SKM-1 treated with dmso at 0.1 percent for 144 hours (cell line): Measurements from ENCODE around the gene JAM3.

ENCODE experiments used
- DNase-seq: peaks from one replicate; lab custom pipeline; 2025; ENCODE audit not compliant: unreplicated experiment; lab: John Stamatoyannopoulos, UW

The JAM3 gene

DNA sequence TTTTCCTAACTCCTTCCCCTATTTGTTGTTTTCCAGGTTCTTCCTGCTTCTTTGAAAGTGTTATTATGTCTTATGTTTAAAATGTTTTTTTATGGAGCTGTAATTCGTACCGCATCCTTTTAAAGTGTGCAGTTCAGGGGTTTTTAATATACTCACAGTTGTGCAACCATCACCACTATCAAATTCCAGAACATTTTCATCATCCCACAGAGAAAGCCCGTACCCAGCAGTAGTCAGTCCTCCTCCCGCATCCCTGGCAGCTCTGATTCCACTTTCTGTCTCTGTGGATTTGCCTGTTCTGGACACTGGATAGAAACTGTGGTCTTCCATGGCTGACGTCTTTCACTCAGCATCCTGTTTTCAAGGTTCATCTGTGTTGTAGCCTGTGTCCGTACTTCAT lies 73.7 kb downstream of the JAM3 start:
- DNase-seq: no peak

DNA sequence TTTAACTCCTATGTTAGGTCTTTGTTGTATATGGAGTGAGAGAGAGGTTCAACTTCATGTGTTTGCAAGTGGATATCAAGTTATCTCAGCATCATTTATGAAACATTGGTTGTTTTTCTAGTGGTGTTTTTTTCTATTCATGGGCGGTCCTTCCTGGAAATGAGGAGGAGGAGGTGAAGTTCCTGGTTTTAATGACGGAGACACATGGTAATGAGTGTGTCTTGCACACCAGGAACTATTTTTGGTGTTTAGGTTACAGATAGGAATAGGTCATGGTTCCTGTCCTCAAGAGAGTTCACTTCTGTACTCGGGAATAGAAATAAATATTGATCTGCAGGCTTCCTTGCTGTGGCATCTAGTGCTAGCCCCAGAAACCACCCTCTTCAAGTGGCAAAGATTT lies 74.9 kb downstream of the JAM3 start:
- DNase-seq: no peak

DNA sequence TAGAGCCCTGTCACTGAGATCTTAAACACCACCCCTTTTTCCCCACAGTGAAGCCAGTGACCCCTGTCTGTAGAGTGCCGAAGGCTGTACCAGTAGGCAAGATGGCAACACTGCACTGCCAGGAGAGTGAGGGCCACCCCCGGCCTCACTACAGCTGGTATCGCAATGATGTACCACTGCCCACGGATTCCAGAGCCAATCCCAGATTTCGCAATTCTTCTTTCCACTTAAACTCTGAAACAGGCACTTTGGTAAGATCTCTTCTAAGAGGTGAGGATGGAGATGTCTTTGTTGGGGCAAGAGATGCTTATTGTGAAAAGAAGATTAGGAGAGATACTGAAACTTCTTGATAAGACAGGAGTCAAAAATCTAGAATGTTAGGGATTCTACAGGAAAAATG lies 75.9 kb downstream of the JAM3 start:
- no peak for DNase-seq

- no peak for DNase-seq
Observed at GRCh38 chr11:134145715-134146114, 76.8 kb downstream of the JAM3 start.

GRCh38 chr11:134146598-134146997 lies 77.7 kb downstream of the JAM3 start:
- DNase-seq: no peak

- DNase-seq: no peak
Observed at GRCh38 chr11:134149371-134149770, 80.5 kb downstream of the JAM3 start.

DNA sequence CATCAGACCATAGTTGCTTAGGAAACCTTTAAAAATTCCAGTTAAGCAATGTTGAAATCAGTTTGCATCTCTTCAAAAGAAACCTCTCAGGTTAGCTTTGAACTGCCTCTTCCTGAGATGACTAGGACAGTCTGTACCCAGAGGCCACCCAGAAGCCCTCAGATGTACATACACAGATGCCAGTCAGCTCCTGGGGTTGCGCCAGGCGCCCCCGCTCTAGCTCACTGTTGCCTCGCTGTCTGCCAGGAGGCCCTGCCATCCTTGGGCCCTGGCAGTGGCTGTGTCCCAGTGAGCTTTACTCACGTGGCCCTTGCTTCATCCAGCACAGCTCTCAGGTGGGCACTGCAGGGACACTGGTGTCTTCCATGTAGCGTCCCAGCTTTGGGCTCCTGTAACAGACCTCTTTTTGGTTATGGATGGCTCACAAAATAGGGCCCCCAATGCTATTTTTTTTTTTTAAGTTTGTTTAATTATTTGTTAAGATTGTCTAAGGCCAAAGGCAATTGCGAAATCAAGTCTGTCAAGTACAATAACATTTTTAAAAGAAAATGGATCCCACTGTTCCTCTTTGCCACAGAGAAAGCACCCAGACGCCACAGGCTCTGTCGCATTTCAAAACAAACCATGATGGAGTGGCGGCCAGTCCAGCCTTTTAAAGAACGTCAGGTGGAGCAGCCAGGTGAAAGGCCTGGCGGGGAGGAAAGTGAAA lies 81.5 kb downstream of the JAM3 start:
- no peak for DNase-seq

DNA sequence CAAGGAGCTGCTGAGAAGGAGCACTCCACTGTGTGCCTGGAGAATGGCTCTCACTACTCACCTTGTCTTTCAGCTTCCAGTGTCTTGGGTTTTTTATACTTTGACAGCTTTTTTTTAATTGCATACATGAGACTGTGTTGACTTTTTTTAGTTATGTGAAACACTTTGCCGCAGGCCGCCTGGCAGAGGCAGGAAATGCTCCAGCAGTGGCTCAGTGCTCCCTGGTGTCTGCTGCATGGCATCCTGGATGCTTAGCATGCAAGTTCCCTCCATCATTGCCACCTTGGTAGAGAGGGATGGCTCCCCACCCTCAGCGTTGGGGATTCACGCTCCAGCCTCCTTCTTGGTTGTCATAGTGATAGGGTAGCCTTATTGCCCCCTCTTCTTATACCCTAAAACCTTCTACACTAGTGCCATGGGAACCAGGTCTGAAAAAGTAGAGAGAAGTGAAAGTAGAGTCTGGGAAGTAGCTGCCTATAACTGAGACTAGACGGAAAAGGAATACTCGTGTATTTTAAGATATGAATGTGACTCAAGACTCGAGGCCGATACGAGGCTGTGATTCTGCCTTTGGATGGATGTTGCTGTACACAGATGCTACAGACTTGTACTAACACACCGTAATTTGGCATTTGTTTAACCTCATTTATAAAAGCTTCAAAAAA lies 82.3 kb downstream of the JAM3 start:
- DNase-seq: no peak

DNA sequence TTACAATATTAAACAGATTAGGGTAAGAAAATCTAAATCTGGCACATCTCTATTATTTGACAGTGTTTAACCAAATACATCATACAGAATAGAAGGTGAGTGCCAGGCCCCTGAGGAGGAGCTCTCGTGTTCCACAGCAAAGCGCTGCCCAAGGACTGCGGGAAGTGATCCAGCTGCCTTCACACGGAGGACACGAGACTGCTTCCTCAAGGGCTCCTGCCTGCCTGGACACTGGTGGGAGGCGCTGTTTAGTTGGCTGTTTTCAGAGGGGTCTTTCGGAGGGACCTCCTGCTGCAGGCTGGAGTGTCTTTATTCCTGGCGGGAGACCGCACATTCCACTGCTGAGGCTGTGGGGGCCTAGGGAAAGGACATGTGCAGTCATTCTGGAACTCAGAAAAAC lies 83.8 kb downstream of the JAM3 start:
- DNase-seq: no peak

GRCh38 chr11:134153147-134153905 lies 84.5 kb downstream of the JAM3 start:
- DNase-seq: no peak

DNA sequence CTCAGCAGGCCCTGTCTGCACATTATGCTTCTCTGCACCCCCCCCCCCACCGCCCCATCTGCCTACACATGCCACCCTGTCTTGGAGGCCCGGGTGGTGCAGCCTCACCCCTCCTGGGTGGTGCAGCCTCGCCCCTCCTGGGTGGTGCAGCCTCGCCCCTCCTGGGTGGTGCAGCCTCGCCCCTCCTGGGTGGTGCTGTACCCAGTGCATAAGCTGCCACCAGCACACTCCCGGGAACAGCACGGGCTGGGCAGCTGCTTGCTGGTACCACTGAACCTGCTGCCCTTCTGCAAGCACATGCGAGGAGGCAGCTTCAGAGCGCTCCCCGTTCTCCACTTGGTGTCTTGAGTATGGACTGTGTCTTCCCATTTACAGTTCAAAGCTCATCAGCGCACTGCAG lies 85.6 kb downstream of the JAM3 start:
- DNase-seq: no peak

DNA sequence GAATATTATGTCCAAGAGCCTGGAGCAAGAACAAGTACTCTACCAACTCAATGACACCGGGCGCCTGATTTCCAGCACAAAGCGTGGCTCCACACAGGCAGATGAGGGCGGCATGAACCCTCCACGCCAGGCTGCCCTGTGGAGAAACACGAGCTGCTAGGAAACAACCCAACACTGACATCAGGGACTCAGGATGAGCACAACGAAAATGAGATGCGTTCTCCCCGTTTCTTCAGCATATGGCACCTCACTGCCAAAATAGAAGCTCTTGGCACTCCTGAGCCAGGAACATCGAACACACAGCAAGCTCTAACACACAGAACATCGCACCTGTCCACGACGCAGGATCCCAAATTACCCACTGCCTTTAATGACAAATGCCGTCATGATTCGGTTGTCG lies 86.6 kb downstream of the JAM3 start:
- no peak for DNase-seq

GRCh38 chr11:134155946-134156865 lies 87.3 kb downstream of the JAM3 start:
- no peak for DNase-seq

DNA sequence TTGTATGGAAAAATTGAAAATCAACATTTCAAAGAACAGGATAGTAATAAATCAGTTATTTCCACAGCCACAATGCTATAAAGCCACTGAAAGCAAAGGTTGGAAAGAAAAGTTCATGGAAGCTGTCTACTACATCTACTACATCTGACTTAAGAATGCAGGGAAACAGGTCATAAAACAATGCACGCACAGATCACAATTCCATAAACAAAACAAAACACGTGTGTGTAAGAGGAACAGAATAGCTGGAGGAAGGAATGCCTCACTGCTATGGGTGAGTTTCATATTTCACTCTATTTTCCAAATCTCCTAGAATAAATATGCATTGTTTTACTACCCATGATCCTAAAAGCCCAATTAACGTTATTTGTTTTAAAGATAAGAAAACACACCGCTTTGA lies 88.6 kb downstream of the JAM3 start:
- no peak for DNase-seq

DNA sequence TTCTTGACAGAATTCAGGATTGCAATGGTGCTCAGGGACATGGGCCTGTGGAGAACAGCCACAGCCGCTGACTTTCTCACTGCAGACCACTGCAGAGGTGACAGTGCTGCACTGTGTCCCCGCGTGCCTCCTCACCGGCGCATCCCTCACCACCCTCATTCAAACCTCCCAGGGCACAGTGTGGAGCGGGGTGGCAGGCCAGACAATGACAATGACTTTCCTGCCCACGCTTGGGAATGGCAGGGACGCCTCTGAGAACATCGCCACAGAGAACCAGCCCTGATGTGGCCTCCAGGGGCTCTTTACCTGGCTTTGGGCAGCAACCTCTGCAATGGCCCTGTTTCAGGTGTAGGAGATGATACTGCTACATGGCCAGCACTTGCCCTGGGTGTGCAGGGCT lies 89.2 kb downstream of the JAM3 start:
- no peak for DNase-seq

DNA sequence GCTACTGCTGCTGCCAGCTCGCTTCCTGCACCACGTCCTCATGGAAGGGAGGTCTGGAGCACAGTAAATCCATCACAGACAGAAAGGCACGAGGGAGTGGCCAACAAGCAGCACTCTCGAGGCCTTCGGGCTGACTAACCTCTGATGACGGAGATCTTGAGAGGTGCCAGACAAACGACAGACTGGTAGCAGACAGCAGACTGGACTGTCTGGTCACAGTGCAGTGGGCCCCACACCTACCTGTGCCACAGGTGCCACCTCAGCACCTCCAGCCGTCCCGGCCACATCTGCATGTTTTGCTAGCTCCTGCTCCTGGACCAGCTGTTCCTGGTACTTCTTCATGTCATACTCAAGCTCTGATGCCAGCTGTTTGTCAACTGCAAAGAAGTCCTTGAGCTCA lies 90.8 kb downstream of the JAM3 start:
- no peak for DNase-seq

GRCh38 chr11:134164490-134165370 lies 95.9 kb downstream of the JAM3 start:
- DNase-seq: no peak

DNA sequence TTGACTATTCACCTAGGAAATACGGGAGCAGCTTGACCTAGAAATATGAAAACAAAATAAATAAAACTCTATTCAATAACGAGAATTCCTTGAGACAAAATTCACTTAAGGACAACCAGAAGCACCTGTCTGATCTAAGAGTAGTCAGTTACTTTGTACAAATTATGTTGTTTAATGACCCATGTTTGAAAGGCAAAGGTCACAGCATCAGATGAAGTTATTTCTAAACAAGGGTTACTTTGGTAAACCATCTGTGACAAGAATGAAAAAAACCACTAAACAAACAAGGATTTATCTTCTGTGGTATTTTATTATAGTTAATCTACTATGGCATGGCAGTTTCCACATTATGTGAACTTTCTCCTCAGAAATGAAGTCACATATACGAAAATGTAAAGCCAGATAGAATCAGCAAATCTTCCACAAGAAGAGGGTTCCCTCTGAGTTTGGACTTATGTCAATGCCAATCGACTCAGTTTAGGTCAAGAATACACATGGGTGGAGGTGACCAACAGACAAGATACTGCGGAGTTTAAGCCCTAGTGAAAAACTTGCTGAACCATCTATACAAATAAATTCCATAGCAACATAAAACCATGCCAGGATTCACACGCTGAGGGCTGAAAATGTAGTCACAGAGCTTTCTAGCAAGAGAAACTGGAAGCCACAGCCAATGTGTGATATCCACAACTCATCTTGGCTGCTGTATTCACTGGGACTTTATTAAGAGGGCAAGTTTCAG lies 101.5 kb downstream of the JAM3 start:
- no peak for DNase-seq

GRCh38 chr11:134170919-134171281 lies 102.0 kb downstream of the JAM3 start:
- no peak for DNase-seq

DNA sequence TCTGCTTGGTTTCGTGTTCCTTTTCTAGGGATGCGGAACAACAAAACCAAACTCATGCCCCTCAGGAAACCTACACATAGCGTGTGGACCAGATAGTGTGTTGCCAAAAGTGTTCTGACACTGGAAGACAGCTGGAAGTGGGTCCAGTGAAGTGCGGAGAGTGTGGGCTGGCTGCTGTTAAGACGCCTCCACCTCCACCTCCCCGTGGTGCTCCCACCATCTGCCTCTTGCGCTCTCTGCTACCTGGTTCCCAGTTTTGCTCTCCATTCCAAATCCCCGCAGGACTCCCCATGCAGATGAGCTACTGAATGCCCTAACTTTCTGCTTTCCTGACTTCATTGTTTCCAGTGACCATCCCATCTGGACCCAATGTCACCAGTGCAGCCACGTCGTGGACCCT lies 103.1 kb downstream of the JAM3 start:
- no peak for DNase-seq
